ENCODE data around the gene HDAC9. TPM values are rescaled to one million over a fixed set of nuclear protein-coding genes. Genes with fewer than 3 reads are reported as not detected.

The HDAC9 gene
- total RNA-seq, 1 donor from 2014 or later, result 27.6 TPM

GRCh38 chr7:18859318-18859717, 363.8 kb downstream of the HDAC9 start:
- no peaks in the 10 kb centered on the region for H3K9me3 ChIP-seq (ENCODE audit: insufficient read depth, low read depth, low read length)
- H3K4me3 Mint-ChIP-seq (ENCODE audit: unreplicated experiment), result no peak overlapping the region
- H3K9ac ChIP-seq (ENCODE audit: low read length), result no peak overlapping the region
- H2AFZ ChIP-seq (ENCODE audit: low read depth, low read length), result no peak overlapping the region
- no peaks in the 10 kb centered on the region for H3K4me1 ChIP-seq (ENCODE audit: insufficient read depth, low read length)
- H4K20me1 ChIP-seq (ENCODE audit: insufficient read depth, low read length), result no peaks in the 10 kb centered on the region
- no peak overlapping the region for H3K27ac ChIP-seq (ENCODE audit: low read depth, low read length)
- no peaks in the 10 kb centered on the region for H3K4me1 Mint-ChIP-seq (ENCODE audit: low read depth, unreplicated experiment)
- H3K27ac Mint-ChIP-seq (ENCODE audit: unreplicated experiment), result no peak overlapping the region
- DNase-seq (ENCODE audit: low read depth), result peak; percentile 8
- no peaks in the 10 kb centered on the region for H3K27me3 ChIP-seq (ENCODE audit: insufficient read depth, low read length)
- TF ChIP-seq CTCF (IDR thresholded peaks at IDR 0.05; ENCODE audit: insufficient read depth, low read depth, low read length), result no peak
- no peak for TF ChIP-seq EZH2 (IDR thresholded peaks at IDR 0.05; ENCODE audit: insufficient read depth, low read length)
- H3K4me3 ChIP-seq (ENCODE audit: insufficient read depth, low read depth, low read length), result no peak overlapping the region
- H3K9me3 Mint-ChIP-seq (ENCODE audit: unreplicated experiment), result no peaks in the 10 kb centered on the region
- FAIRE-seq, result no peak
- H3K36me3 ChIP-seq (ENCODE audit: insufficient read depth, low read length), result no peaks in the 10 kb centered on the region
- H3K36me3 Mint-ChIP-seq (ENCODE audit: low read depth, unreplicated experiment), result no peaks in the 10 kb centered on the region
- H3K79me2 ChIP-seq (ENCODE audit: insufficient read depth, low read length), result no peaks in the 10 kb centered on the region
- no peak overlapping the region for H3K4me2 ChIP-seq (ENCODE audit: low read length)
- no peaks in the 10 kb centered on the region for H3K27me3 Mint-ChIP-seq (ENCODE audit: low read depth, unreplicated experiment)

DNA sequence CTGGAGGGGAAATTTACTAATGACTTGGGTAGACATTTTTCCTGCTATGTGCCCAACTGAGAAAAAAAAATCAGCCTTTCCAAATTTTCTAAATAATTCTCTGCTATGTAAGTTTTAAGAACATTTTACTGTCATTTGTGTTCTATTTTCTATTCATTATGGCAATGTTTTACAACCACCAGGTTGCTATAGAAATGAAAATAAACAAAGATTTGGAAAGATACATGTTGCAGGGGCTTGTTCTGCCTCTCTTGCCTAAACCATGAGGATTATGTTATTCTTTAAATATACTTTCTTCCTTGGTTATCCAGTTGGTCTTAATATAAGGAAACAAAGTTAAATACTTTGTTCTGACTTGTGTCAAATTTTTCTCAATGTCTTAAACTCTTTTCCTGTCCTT, 364.7 kb downstream of the HDAC9 start:
- H3K4me1 ChIP-seq (ENCODE audit: insufficient read depth, low read length), result no peaks in the 10 kb centered on the region
- H2AFZ ChIP-seq (ENCODE audit: low read depth, low read length), result no peak overlapping the region
- FAIRE-seq (no peak), DNase-seq (ENCODE audit: low read depth) (no peak)
- H3K4me3 Mint-ChIP-seq (ENCODE audit: unreplicated experiment), result no peak overlapping the region
- H3K9me3 ChIP-seq (ENCODE audit: insufficient read depth, low read depth, low read length), result no peaks in the 10 kb centered on the region
- no peak overlapping the region for H3K27ac Mint-ChIP-seq (ENCODE audit: unreplicated experiment)
- H3K9me3 Mint-ChIP-seq (ENCODE audit: unreplicated experiment), result no peaks in the 10 kb centered on the region
- H3K27ac ChIP-seq (ENCODE audit: low read depth, low read length), result no peak overlapping the region
- TF ChIP-seq EZH2 (IDR thresholded peaks at IDR 0.05; ENCODE audit: insufficient read depth, low read length) (no peak), CTCF (IDR thresholded peaks at IDR 0.05; ENCODE audit: insufficient read depth, low read depth, low read length) (no peak)
- H3K36me3 Mint-ChIP-seq (ENCODE audit: low read depth, unreplicated experiment), result no peaks in the 10 kb centered on the region
- H3K36me3 ChIP-seq (ENCODE audit: insufficient read depth, low read length), result no peaks in the 10 kb centered on the region
- no peaks in the 10 kb centered on the region for H3K27me3 Mint-ChIP-seq (ENCODE audit: low read depth, unreplicated experiment)
- no peak overlapping the region for H3K4me3 ChIP-seq (ENCODE audit: insufficient read depth, low read depth, low read length)
- no peaks in the 10 kb centered on the region for H3K27me3 ChIP-seq (ENCODE audit: insufficient read depth, low read length)
- H3K9ac ChIP-seq (ENCODE audit: low read length), result no peak overlapping the region
- no peaks in the 10 kb centered on the region for H3K4me1 Mint-ChIP-seq (ENCODE audit: low read depth, unreplicated experiment)
- H4K20me1 ChIP-seq (ENCODE audit: insufficient read depth, low read length), result no peaks in the 10 kb centered on the region
- H3K4me2 ChIP-seq (ENCODE audit: low read length), result no peak overlapping the region
- H3K79me2 ChIP-seq (ENCODE audit: insufficient read depth, low read length), result no peaks in the 10 kb centered on the region

DNA sequence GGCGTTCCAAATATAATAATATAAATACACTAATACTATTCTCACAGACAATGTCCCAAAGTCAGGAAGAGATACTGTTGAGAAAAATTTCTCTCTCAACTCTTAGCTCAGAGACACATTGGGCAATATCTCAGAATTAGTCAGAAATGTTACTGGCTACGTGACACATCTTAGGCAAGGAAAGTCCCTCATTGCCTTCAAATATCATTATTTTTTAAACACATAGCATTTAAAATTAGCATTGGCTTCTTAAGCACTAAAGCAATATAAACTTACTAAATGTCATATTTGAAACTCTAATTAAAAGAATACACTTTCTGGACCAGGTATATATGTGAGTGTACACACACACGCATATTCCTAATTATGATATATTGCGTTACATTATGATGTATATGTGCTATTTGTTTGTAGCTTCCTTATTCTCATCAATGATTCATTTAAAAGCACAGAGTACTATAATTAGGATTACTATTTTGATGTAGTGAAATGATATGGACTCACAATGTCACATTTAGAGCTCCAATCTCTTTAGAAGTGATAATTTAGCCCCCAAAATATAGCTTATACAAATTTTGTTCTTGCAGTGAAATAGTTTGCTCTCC, 366.1 kb downstream of the HDAC9 start:
- Histone ChIP-seq H3K4me3 (ENCODE audit: insufficient read depth, low read depth, low read length) (no peak overlapping the region), H3K9ac (ENCODE audit: low read length) (no peak overlapping the region), H3K9me3 (ENCODE audit: insufficient read depth, low read depth, low read length) (no peaks in the 10 kb centered on the region), H3K4me1 (ENCODE audit: insufficient read depth, low read length) (no peaks in the 10 kb centered on the region), H3K36me3 (ENCODE audit: insufficient read depth, low read length) (no peaks in the 10 kb centered on the region), H3K79me2 (ENCODE audit: insufficient read depth, low read length) (no peaks in the 10 kb centered on the region), H2AFZ (ENCODE audit: low read depth, low read length) (no peak overlapping the region), H3K27me3 (ENCODE audit: insufficient read depth, low read length) (no peaks in the 10 kb centered on the region), H4K20me1 (ENCODE audit: insufficient read depth, low read length) (no peaks in the 10 kb centered on the region), H3K4me2 (ENCODE audit: low read length) (no peak overlapping the region), H3K27ac (ENCODE audit: low read depth, low read length) (no peak overlapping the region)
- Mint-ChIP-seq H3K27ac (ENCODE audit: unreplicated experiment) (no peak overlapping the region), H3K4me3 (ENCODE audit: unreplicated experiment) (no peak overlapping the region), H3K4me1 (ENCODE audit: low read depth, unreplicated experiment) (peaks cover 1% of the 10 kb centered on the region), H3K36me3 (ENCODE audit: low read depth, unreplicated experiment) (no peaks in the 10 kb centered on the region), H3K9me3 (ENCODE audit: unreplicated experiment) (no peaks in the 10 kb centered on the region), H3K27me3 (ENCODE audit: low read depth, unreplicated experiment) (no peaks in the 10 kb centered on the region)
- DNase-seq (ENCODE audit: low read depth), result peak; percentile 9
- no peak for FAIRE-seq
- no peak for TF ChIP-seq EZH2 (IDR thresholded peaks at IDR 0.05; ENCODE audit: insufficient read depth, low read length)
- TF ChIP-seq CTCF (IDR thresholded peaks at IDR 0.05; ENCODE audit: insufficient read depth, low read depth, low read length), result no peak

Measured in astrocyte (in vitro differentiated cells and primary cell).